Right cardiac atrium (tissue), 5 donors: ENCODE results near the gene CCNI2. TPM values are rescaled to one million over a fixed set of nuclear protein-coding genes. Genes with fewer than 3 reads are reported as not detected.
"Not testable (repeated sequence)": the region's sequence is repeated elsewhere in the genome, so short reads cannot be mapped to it uniquely, and the experiment has no call there.

Experiments used
- ATAC-seq, 2 donors: fragments of 200-7000 bp; cut with Tn5 transposase; one replicate each; pipeline versions ENCODE4 v1.8.0 to v1.9.1; 2020; ENCODE audit warnings: moderate library complexity in 2 of 2, mild to moderate bottlenecking in 1 of 2
- DNase-seq, 3 donors: peaks; one replicate each; pipeline ENCODE4 v3.0.0-alpha.2; 2020
- H3K27ac ChIP-seq: one replicate; pipeline ENCODE4 v1.5.1; 2013; ENCODE audit warnings: mild to moderate bottlenecking, low read length, control low read depth, moderate library complexity
- H3K27me3 ChIP-seq: one replicate; pipeline ENCODE4 v1.6.1; 2013; ENCODE audit not compliant: control insufficient read depth, insufficient read depth
- H3K4me1 ChIP-seq: one replicate; pipeline ENCODE4 v1.6.1; 2013; ENCODE audit warnings: low read length; ENCODE audit not compliant: control insufficient read depth, insufficient read depth
- H3K4me3 ChIP-seq: one replicate; pipeline ENCODE4 v1.5.1; 2013; ENCODE audit warnings: low read length, control low read depth
- H3K9me3 ChIP-seq: one replicate; pipeline ENCODE4 v1.6.1; 2013; ENCODE audit warnings: low read length; ENCODE audit not compliant: control insufficient read depth
- WGBS: extraction: QIAGEN DNeasy Blood & Tissue Kit; methylation state at CpG from one replicate; pipeline ENCODE4 v1.1.7; 2013; 5-methylcytosine and 5-hydroxymethylcytosine counted together
- intact Hi-C, 4 donors: fragments of 100-400 bp; cut with DNase I; formaldehyde crosslinking; loops; one replicate each; pipeline versions ENCODE4 v1.11.0 to v1.14.0; 2022 to 2023
- polyA plus RNA-seq: library from polyadenylated mRNA; stranded (reverse); fragments of 200-250 nt; gene quantifications from one replicate; pipeline ENCODE4 v1.2.3, GENCODE V29; 2013
- total RNA-seq, 4 donors: library from RNA; stranded (reverse); fragmentation: NEBNext Ultra II Directional; extraction: Animal tissue kit (Norgen Biotek cat#: 25700); gene quantifications; one replicate each; pipeline ENCODE4 v1.2.1, GENCODE V29; 2021
- donor health status: healthy with polysubstance abuse.
- donor health status: DM: no; HTN: yes; CAD: no.
- donor health status: DM: no; HTN: no; CAD: no.
- donor health status: DM: no; HTN: yes; CAD: no; lungs with severe emphysema.
- donor health status: DM: yes; HTN: yes; CAD: no.

CCNI2 gene
- total and polyA plus RNA-seq, 5 donors: 0.09 to 0.14 TPM; not detected in 3

DNA sequence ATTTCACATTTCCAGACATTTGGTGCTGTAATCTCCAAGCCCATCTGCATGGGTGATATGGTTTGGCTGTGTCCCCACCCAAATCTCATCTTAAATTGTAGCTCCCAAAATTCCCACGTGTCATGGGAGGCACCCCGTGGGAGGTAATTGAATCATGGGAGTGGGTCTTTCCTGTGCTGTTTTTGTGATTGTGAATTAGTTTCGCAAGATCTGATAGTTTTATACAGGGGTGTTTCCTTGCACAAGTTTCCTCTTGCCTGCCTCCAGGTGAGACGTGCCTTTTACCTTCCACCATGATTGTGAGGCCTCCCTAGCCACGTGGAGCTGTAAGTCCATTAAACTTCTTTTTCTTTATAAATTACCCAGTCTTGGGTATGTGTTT is 55.5 kb downstream of the CCNI2 start:
- ATAC-seq, H3K27ac ChIP-seq, H3K27me3 ChIP-seq, intact Hi-C loops, H3K9me3 ChIP-seq, H3K4me1 ChIP-seq, H3K4me3 ChIP-seq, DNase-seq: not testable (repeated sequence)
- WGBS: 73% methylated on average over 5 of the region's 5 CpGs

Other genes with a start within 250 kb of the CCNI2 start
- gene IL5, start 203.9 kb upstream of the CCNI2 start, total RNA-seq: not detected
- not detected for gene IL5, start 203.9 kb upstream of the CCNI2 start, polyA plus RNA-seq
- gene RAD50, start 190.4 kb upstream of the CCNI2 start, total RNA-seq: 10 to 100 TPM; 22.7 to 32.0 (median 29.8) TPM
- gene RAD50, start 190.4 kb upstream of the CCNI2 start, polyA plus RNA-seq: 8.0 TPM
- gene IL13, start 89.3 kb upstream of the CCNI2 start, total RNA-seq: not detected
- gene IL13, start 89.3 kb upstream of the CCNI2 start, polyA plus RNA-seq: not detected
- not detected for gene IL4, start 73.4 kb upstream of the CCNI2 start, total RNA-seq
- gene IL4, start 73.4 kb upstream of the CCNI2 start, polyA plus RNA-seq: not detected
- 1 to 10 TPM; 7.4 to 9.8 (median 9.2) TPM for gene KIF3A, start 9.9 kb upstream of the CCNI2 start, total RNA-seq
- gene KIF3A, start 9.9 kb upstream of the CCNI2 start, polyA plus RNA-seq: 4.2 TPM
- 10 to 100 TPM; 25.8 to 33.7 (median 31.0) TPM for gene SEPTIN8, start 29.8 kb downstream of the CCNI2 start, total RNA-seq
- gene SEPTIN8, start 29.8 kb downstream of the CCNI2 start, polyA plus RNA-seq: 17.7 TPM
- gene SOWAHA, start 65.9 kb downstream of the CCNI2 start, total RNA-seq: under 1 TPM in 1 of 4 donors, not detected in 3; 0.11 TPM
- gene SOWAHA, start 65.9 kb downstream of the CCNI2 start, polyA plus RNA-seq: 0.05 TPM
- 1 to 10 TPM; 2.9 to 5.3 (median 4.2) TPM for gene SHROOM1, start 83.2 kb downstream of the CCNI2 start, total RNA-seq
- gene SHROOM1, start 83.2 kb downstream of the CCNI2 start, polyA plus RNA-seq: 2.9 TPM
- under 1 TPM in 3 of 4 donors, not detected in 1; 0.09 to 0.54 (median 0.14) TPM for gene GDF9, start 119.0 kb downstream of the CCNI2 start, total RNA-seq
- 0.18 TPM for gene GDF9, start 119.0 kb downstream of the CCNI2 start, polyA plus RNA-seq
- gene UQCRQ, start 119.2 kb downstream of the CCNI2 start, total RNA-seq: 1,000 to 10,000 TPM in 2 of 4 donors, 100 to 1,000 TPM in 2; 978 to 1,175 (median 1,022) TPM
- 1,317 TPM for gene UQCRQ, start 119.2 kb downstream of the CCNI2 start, polyA plus RNA-seq
- 1 to 10 TPM in 2 of 4 donors, under 1 TPM in 2; 0.76 to 1.9 (median 1.2) TPM for gene LEAP2, start 126.2 kb downstream of the CCNI2 start, total RNA-seq
- gene LEAP2, start 126.2 kb downstream of the CCNI2 start, polyA plus RNA-seq: 1.6 TPM
- 10 to 100 TPM; 37.3 to 61.0 (median 40.2) TPM for gene AFF4, start 216.2 kb downstream of the CCNI2 start, total RNA-seq
- gene AFF4, start 216.2 kb downstream of the CCNI2 start, polyA plus RNA-seq: 8.3 TPM